HCT116 (cell line): Measurements from ENCODE around the gene C2CD3.

ENCODE experiments used
- EZH2 ChIP-seq: fragments of 200-600 bp; sonication (generic); IDR thresholded peaks from 2 replicates; pipeline ENCODE4 v1.6.1; 2017; ENCODE audit warnings: antibody characterized with exemption, mixed run types
- JUND ChIP-seq: IDR thresholded peaks from 2 replicates; pipeline ENCODE4 v1.6.1; 2012
- POLR2A ChIP-seq: IDR thresholded peaks from 2 replicates; pipeline ENCODE4 v1.7.0; 2011; ENCODE audit warnings: borderline replicate concordance; ENCODE audit not compliant: insufficient read depth, insufficient read length; ENCODE audit errors: extremely low read depth
- POLR2AphosphoS5 ChIP-seq: IDR thresholded peaks from 2 replicates; pipeline ENCODE4 v1.6.1; 2011; ENCODE audit warnings: mild to moderate bottlenecking, low read depth, low read length, moderate library complexity
- RAD21 ChIP-seq: IDR thresholded peaks from 2 replicates; pipeline ENCODE4 v1.6.1; 2012; ENCODE audit warnings: low read depth, mild to moderate bottlenecking
- SP1 ChIP-seq: IDR thresholded peaks from 2 replicates; pipeline ENCODE4 v1.6.1; 2012; ENCODE audit warnings: low read depth
- ZNF274 ChIP-seq: fragments of 200-500 bp; sonication (Bioruptor generic); IDR thresholded peaks from 2 replicates; pipeline ENCODE4 v1.6.1; 2014; ENCODE audit warnings: mild to moderate bottlenecking, low read depth, low read length, inconsistent platforms
- TF ChIP-seq, protein P1 (sequence below), 3 experiments: fragments of 200-600 bp in 1 of 3; sonication (generic) in 1 of 3; IDR thresholded peaks in 2 of 3; conservative IDR thresholded peaks in 1 of 3; 2 replicates each; pipeline ENCODE4 v1.5.1; 2012 to 2017; ENCODE audit warnings: low read depth in 2 of 3, low read length in 2 of 3, antibody characterized with exemption in 1 of 3, borderline replicate concordance in 1 of 3, control low read depth in 1 of 3, mild to moderate bottlenecking in 1 of 3, mixed read lengths in 1 of 3, mixed run types in 1 of 3, moderate library complexity in 1 of 3; ENCODE audit not compliant: insufficient read depth in 1 of 3
- TF ChIP-seq, protein P2 (sequence below): IDR thresholded peaks from 2 replicates; pipeline ENCODE4 v1.6.1; 2012
- TF ChIP-seq, protein P3 (sequence below): IDR thresholded peaks from 2 replicates; pipeline ENCODE4 v1.6.1; 2011; ENCODE audit warnings: mild to moderate bottlenecking, low read length, moderate library complexity; ENCODE audit not compliant: insufficient replicate concordance; ENCODE audit errors: extremely low read depth

DNA sequence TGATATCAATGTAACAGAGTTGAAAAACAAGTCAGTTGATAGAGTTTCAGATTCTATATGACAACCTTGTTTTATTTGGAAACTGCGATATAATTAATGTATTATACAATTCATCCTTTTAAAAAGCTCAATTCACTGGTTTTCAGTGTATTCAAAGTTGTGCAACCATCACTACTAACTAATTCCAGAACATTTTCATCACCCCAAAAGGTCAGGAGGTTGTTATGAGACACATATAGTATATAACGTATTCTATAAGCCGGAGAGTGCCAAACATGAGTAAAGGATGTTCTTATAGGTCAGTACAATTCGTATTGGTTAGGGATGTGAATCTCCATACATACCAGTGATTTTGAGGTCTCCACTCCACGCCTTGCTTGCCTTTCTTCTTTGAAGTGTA is 121.8 kb downstream of the C2CD3 start:
- TF ChIP-seq, protein P1, sequence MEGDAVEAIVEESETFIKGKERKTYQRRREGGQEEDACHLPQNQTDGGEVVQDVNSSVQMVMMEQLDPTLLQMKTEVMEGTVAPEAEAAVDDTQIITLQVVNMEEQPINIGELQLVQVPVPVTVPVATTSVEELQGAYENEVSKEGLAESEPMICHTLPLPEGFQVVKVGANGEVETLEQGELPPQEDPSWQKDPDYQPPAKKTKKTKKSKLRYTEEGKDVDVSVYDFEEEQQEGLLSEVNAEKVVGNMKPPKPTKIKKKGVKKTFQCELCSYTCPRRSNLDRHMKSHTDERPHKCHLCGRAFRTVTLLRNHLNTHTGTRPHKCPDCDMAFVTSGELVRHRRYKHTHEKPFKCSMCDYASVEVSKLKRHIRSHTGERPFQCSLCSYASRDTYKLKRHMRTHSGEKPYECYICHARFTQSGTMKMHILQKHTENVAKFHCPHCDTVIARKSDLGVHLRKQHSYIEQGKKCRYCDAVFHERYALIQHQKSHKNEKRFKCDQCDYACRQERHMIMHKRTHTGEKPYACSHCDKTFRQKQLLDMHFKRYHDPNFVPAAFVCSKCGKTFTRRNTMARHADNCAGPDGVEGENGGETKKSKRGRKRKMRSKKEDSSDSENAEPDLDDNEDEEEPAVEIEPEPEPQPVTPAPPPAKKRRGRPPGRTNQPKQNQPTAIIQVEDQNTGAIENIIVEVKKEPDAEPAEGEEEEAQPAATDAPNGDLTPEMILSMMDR (IDR thresholded peaks at IDR 0.05 in 2 of 3, conservative IDR thresholded peaks at IDR 0.05 in 1 of 3; ENCODE audit: borderline replicate concordance in 1 of 3, insufficient read depth in 1 of 3, low read depth in 2 of 3, low read length in 2 of 3): no peak
- TF ChIP-seq POLR2A (no peak), ZNF274 (no peak), POLR2AphosphoS5 (no peak), JUND (no peak), SP1 (no peak), EZH2 (no peak), RAD21 (no peak)
- TF ChIP-seq, protein P2, sequence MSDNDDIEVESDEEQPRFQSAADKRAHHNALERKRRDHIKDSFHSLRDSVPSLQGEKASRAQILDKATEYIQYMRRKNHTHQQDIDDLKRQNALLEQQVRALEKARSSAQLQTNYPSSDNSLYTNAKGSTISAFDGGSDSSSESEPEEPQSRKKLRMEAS: no peak
- TF ChIP-seq, protein P3, sequence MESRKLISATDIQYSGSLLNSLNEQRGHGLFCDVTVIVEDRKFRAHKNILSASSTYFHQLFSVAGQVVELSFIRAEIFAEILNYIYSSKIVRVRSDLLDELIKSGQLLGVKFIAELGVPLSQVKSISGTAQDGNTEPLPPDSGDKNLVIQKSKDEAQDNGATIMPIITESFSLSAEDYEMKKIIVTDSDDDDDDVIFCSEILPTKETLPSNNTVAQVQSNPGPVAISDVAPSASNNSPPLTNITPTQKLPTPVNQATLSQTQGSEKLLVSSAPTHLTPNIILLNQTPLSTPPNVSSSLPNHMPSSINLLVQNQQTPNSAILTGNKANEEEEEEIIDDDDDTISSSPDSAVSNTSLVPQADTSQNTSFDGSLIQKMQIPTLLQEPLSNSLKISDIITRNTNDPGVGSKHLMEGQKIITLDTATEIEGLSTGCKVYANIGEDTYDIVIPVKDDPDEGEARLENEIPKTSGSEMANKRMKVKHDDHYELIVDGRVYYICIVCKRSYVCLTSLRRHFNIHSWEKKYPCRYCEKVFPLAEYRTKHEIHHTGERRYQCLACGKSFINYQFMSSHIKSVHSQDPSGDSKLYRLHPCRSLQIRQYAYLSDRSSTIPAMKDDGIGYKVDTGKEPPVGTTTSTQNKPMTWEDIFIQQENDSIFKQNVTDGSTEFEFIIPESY: no peak
